ENCODE data around the gene NKX6-2.
"Not testable (repeated sequence)": the region's sequence is repeated elsewhere in the genome, so short reads cannot be mapped to it uniquely, and the experiment has no call there.

DNA sequence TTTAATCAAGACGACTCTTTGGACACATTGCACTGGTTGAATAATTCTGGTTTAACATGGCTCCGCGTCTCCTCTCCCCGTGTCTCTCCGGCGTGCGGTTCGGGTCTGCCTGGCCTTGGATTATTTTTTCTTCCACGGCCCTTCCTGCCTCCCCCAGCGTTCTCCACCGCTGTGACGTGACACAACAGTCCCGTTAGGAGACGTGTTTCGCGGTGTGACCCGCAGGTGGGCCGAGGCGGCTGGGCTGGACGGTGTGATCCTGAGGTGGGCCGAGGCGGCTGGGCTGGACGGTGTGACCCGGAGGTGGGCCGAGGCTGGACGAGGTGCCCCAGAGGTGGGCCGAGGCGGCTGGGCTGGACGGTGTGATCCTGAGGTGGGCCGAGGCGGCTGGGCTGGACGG lies 12.0 kb upstream of the NKX6-2 start:
- TF ChIP-seq POLR2AphosphoS5, CTCF, POLR2A, EP300 (IDR thresholded peaks at IDR 0.05): not testable (repeated sequence)

Data from gastroesophageal sphincter (tissue), 3 donors.